Colonic mucosa (tissue), 4 donors: ENCODE measurements around the gene ZSWIM8. TPM values are rescaled to one million over a fixed set of nuclear protein-coding genes. Genes with fewer than 3 reads are reported as not detected.
"Not testable (repeated sequence)": the region's sequence is repeated elsewhere in the genome, so short reads cannot be mapped to it uniquely, and the experiment has no call there.

Source experiments
- DNase-seq: peaks from one replicate; pipeline ENCODE4 v3.0.0-alpha.2; 2020
- H3K27ac ChIP-seq: fragments of 200-600 bp; one replicate; pipeline ENCODE4 v1.8.0; 2021
- H3K27me3 ChIP-seq: fragments of 200-600 bp; one replicate; pipeline ENCODE4 v1.8.0; 2021
- H3K36me3 ChIP-seq: fragments of 200-600 bp; one replicate; pipeline ENCODE4 v1.8.0; 2021
- H3K4me1 ChIP-seq: fragments of 200-600 bp; one replicate; pipeline ENCODE4 v1.8.0; 2021; ENCODE audit warnings: mild to moderate bottlenecking
- H3K4me3 ChIP-seq: fragments of 200-600 bp; one replicate; pipeline ENCODE4 v1.8.0; 2021
- H3K9ac ChIP-seq, 2 donors: one replicate each; pipeline ENCODE4 v1.7.0; 2013; ENCODE audit warnings: control low read depth in 2 of 2, low read depth in 2 of 2, low read length in 2 of 2
- H3K9me3 ChIP-seq: fragments of 200-600 bp; one replicate; pipeline ENCODE4 v1.8.0; 2021
- CTCF ChIP-seq: fragments of 200-600 bp; IDR thresholded peaks from one replicate; pipeline ENCODE4 v1.8.0; 2022; ENCODE audit warnings: antibody characterized with exemption, mild to moderate bottlenecking
- intact Hi-C: fragments of 100-400 bp; cut with DNase I; formaldehyde crosslinking; loops from one replicate; pipeline ENCODE4 v1.14.1; 2022
- total RNA-seq, 2 donors: library from RNA; stranded (reverse); fragmentation: NEBNext Ultra II Directional in 1 of 2; extraction: Animal tissue kit (Norgen Biotek cat#: 25700) in 1 of 2; gene quantifications; one replicate each; pipeline ENCODE4 v1.2.1, GENCODE V29; 2021
- donor health status: healthy.
- donor health status: DM: no; HTN: no; CAD: no.
- donor health status: DM: no; HTN: no; CAD: no.

ZSWIM8 gene
- total RNA-seq, 2 donors from 2014 or later: 74.7 to 77.1 TPM

- Histone ChIP-seq H3K27me3 (no peaks in the 10 kb centered on the region), H3K27ac (no peak overlapping the region), H3K9ac (no peak overlapping the region), H3K4me1 (peaks cover 7% of the 10 kb centered on the region), H3K9me3 (no peaks in the 10 kb centered on the region), H3K36me3 (peaks cover 15% of the 10 kb centered on the region), H3K4me3 (no peak overlapping the region)
- intact Hi-C loops: no loop called here
- DNase-seq: no peak
- TF ChIP-seq CTCF: no peak
Measured at GRCh38 chr10:73788864-73789658, 3.7 kb downstream of the ZSWIM8 start.

GRCh38 chr10:73789659-73790055, 4.3 kb downstream of the ZSWIM8 start:
- TF ChIP-seq CTCF: no peak
- no peak overlapping the region for H3K27ac ChIP-seq
- no peak overlapping the region for H3K9ac ChIP-seq
- H3K27me3 ChIP-seq: no peaks in the 10 kb centered on the region
- intact Hi-C loops: no loop called here
- H3K36me3 ChIP-seq: peaks cover 21% of the 10 kb centered on the region
- no peaks in the 10 kb centered on the region for H3K9me3 ChIP-seq
- DNase-seq: no peak
- no peak overlapping the region for H3K4me3 ChIP-seq
- peaks cover 7% of the 10 kb centered on the region for H3K4me1 ChIP-seq

- Histone ChIP-seq H3K9me3 (no peaks in the 10 kb centered on the region), H3K4me1 (peaks cover 7% of the 10 kb centered on the region), H3K27ac (no peak overlapping the region), H3K9ac (no peak overlapping the region), H3K36me3 (peaks cover 28% of the 10 kb centered on the region), H3K4me3 (no peak overlapping the region), H3K27me3 (no peaks in the 10 kb centered on the region)
- no peak for TF ChIP-seq CTCF
- no peak for DNase-seq
- intact Hi-C loops: no loop called here
Measured at GRCh38 chr10:73790886-73791625, 5.7 kb downstream of the ZSWIM8 start.

GRCh38 chr10:73791871-73792400, 6.5 kb downstream of the ZSWIM8 start:
- no peak overlapping the region for H3K9ac ChIP-seq
- intact Hi-C loops: no loop called here
- H3K9me3 ChIP-seq: no peaks in the 10 kb centered on the region
- TF ChIP-seq CTCF: no peak
- peaks cover 5% of the 10 kb centered on the region for H3K4me1 ChIP-seq
- peaks cover 28% of the 10 kb centered on the region for H3K36me3 ChIP-seq
- no peak overlapping the region for H3K4me3 ChIP-seq
- H3K27ac ChIP-seq: no peak overlapping the region
- no peak for DNase-seq
- H3K27me3 ChIP-seq: no peaks in the 10 kb centered on the region

GRCh38 chr10:73793456-73793855, 8.1 kb downstream of the ZSWIM8 start:
- intact Hi-C loops: no loop called here

GRCh38 chr10:73795491-73795890, 10.1 kb downstream of the ZSWIM8 start:
- H3K9me3 ChIP-seq, H3K27ac ChIP-seq, intact Hi-C loops, H3K9ac ChIP-seq, H3K4me3 ChIP-seq, H3K4me1 ChIP-seq, DNase-seq, H3K27me3 ChIP-seq: not testable (repeated sequence)
- H3K36me3 ChIP-seq: peaks cover 28% of the 10 kb centered on the region

More at GRCh38 chr10:73793456-73793855, 8.1 kb downstream of the ZSWIM8 start:
- no peaks in the 10 kb centered on the region for H3K4me1 ChIP-seq
- H3K9ac ChIP-seq: no peak overlapping the region
- TF ChIP-seq CTCF: no peak
- H3K36me3 ChIP-seq: peaks cover 28% of the 10 kb centered on the region
- H3K9me3 ChIP-seq: no peaks in the 10 kb centered on the region
- no peak overlapping the region for H3K4me3 ChIP-seq
- DNase-seq: no peak
- no peak overlapping the region for H3K27ac ChIP-seq
- no peaks in the 10 kb centered on the region for H3K27me3 ChIP-seq

GRCh38 chr10:73796035-73796434, 10.6 kb downstream of the ZSWIM8 start:
- H3K9me3 ChIP-seq, H3K9ac ChIP-seq, H3K27ac ChIP-seq, H3K4me1 ChIP-seq, intact Hi-C loops, DNase-seq, H3K4me3 ChIP-seq, H3K27me3 ChIP-seq: not testable (repeated sequence)
- H3K36me3 ChIP-seq: peaks cover 28% of the 10 kb centered on the region
